Measurements from ENCODE around the gene KCTD14.
"Not testable (repeated sequence)": the region's sequence is repeated elsewhere in the genome, so short reads cannot be mapped to it uniquely, and the experiment has no call there.

Gene KCTD14

DNA sequence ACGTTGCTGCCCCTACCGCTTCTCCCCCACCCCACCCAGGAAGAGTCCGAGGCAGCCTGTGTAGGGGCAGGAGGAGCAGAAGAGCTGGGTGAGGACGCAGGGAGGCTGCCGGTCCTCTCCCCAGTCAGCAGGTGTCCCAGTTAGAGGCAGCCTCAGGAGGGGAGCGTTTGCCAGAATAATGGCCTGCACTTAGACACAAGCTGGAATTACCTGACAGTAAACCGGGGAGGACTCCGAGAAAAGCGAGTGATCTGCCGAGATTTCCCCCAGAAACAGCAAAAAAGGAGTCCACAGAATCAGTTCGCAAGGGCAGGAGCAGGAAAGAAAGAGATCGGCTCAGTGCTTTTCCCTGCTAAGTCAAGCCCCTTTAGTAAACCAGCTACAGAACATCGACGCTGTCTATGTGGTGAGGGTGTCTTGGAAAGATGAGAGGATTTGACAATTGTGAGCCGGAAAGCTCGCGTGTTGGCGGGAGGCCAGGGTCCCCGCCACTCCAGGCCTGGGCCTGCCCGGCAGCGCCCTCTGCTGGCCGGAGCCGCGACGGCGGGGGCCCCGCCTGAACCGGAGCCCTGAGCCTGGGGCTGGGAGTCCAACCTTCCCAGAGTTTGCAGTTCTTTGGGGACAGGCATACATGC, 22.9 kb upstream of the KCTD14 start:
- peak; percentile 77 for DNase-seq

DNA sequence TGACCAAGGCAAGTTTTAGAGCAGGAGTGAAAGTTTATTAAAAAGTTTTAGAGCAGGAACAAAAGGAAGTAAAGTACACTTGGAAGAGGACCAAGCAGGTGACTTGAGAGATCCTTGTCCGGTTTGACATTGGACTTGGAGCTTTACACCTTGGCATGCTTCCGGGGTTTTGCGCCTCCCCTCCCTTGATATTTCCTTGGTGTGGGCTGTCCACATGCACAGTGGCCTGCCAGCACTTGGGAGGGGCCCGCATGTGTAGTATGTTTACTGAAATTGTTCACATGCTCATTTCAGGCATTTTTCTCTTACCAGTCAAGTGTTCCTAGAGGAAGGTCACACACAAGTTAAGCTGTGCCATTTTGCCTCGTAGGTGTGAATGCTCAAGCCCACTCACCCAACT, 21.6 kb upstream of the KCTD14 start:
- DNase-seq, result no peak

DNA sequence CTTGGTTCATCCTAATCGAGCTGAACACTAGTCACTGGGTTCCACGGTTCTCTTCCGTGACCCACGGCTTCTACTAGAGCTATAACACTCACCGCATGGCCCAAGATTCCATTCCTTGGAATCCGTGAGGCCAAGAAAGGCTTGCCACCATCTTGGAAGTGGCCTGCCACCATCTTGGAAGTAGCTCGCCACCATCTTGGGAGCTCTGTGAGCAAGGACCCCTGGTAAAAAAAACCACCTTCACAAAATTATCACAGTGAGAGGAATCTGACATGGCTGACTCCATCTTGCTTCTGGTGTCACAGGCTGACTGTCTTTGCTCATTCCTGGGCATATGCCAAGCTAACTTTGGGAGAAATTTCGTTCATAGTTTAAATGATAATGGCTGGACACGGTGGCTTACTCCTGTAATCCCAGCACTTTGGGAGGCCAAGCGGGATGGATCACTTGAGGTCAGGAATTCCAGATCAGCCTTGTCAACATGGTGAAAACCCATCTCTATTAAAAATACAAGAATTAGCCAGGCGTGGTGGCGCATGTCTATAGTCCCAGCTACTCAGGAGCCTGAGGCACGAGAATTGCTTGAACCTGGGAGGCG, 18.9 kb upstream of the KCTD14 start:
- no peak for DNase-seq

DNA sequence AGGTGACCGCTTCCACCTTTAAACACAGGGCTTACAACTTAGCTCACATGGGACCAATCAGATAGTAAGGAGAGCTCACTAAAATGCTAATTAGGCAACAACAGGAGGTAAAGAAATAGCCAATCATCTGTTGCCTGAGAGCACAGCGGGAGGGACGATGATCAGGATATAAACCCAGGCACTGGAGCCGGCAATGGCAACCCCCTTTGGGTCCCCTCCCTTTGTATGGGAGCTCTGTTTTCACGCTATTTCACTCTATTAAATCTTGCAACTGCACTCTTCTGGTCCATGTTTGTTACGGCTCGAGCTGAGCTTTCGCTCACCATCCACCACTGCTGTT, 18.3 kb upstream of the KCTD14 start:
- not testable (repeated sequence) for DNase-seq

DNA sequence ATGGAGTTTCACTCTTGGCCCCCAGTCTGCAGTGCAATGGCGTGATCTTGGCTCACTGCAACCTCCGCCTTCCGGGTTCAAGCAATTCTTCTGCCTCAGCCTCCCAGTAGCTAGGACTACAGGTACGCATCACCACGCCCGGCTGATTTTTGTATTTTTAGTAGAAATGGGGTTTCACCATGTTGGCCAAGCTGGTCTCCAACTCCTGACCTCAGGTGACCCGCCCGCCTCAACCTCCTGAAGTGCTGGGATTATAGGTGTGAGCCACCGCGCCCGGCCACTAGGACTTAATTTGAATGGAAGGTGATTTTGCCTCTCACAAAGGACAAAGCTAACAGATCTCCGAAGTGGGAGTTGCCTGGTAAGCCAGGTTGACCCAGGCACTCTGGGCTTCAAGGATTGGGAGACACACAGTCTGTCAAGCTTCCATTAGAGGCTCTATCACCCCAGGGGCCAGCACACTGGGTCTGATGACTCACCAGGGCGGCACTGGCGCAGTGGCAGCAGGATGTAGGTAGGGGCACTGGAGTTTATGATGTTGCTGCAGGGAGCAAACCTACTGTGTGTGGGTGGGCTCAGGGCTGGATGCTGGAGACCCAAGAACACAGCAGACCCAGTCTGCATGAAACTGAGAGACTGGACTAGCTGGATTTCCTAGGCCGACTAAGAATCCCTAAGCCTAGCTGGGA, 17.8 kb upstream of the KCTD14 start:
- DNase-seq, result peak; percentile 43

DNA sequence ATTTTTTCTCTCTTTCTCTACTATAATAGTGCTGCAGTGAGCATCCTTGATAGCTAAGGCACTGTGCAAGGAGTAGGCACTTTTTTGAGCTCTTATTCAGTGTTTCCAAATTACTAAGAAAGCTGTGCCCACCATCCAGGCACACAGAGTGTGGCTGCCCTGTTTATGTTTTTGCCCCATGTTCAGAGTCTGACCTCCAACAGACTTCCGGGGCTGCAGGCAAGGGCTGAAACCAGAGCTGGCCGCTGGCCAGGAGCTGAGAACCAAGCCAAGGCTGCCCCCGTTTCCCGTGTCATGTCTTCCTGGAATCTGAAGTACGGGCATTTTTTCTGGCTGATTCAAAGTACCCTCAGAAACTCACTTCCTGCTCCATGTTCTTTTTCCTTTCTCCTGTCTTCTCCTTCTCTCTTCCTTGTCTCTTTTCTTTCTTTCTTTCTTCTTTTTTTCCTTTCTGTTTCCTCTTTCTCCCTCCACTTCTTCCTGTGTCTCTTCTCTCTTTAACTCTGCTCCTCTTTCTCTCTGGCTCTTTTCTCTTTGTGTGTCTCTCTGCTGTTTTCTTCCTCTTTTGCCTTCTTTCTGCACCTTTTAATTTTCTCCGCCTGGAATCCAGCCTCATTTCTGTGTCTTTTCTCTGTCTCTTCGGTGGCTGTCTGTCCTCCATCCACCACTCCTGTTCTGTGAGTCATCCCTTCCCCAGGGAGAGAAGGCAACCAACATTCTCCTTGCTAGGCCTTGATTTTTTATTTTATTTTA, 17.0 kb upstream of the KCTD14 start:
- DNase-seq, result peak; percentile 87

DNA sequence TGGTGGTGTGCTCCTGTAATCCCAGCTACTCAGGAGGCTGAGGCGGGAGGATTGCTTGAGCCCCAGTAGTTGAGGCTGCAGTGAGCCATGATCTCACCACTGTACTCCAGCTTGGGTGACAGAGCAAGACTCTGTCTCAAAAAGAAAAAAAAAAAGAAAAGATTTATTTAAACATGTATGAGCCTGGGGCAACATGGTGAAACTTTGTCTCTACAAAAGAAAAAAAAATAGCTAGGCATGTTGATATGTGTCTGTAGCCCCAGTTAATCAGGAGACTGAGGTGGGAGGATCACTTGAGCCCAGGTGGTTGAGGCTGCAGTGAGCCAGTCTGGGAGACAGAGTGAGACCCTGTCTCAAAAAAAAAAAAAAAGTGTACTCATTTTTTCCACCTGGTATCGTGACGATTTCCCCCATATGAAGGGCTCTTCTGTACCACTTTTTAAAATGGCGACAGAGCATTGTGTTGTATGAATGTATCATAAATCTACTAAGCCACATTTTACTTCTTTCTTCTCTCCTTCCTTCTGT, 16.4 kb upstream of the KCTD14 start:
- no peak for DNase-seq

DNA sequence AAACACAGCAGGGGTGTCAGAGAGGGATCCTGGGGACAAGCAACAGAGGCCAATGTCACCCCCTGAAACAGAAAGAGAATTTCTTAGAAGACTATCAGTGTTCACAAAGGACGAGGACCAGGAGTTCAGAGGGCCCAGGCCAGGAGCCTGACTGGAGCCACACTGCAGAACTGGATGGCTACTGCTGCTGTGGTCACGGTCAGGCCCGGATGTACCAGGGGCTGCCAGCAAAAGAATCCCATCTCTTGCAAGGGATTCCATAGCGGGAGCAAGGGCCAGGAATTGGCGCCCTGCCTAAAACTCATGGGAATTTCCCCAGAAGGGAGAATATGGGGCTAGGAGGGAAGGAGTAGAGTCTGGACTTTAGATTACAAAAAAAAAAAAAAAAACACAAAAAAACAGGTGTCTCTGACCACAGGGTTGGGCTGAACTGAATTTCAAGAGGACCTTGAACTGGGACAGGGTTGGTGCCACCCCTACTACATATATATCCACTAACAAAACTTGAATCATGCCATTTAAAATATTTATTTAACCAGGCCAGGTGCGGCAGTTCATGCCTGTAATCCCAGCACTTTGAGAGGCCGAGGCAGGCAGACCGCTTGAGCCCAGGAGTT, 15.7 kb upstream of the KCTD14 start:
- DNase-seq, result no peak

DNA sequence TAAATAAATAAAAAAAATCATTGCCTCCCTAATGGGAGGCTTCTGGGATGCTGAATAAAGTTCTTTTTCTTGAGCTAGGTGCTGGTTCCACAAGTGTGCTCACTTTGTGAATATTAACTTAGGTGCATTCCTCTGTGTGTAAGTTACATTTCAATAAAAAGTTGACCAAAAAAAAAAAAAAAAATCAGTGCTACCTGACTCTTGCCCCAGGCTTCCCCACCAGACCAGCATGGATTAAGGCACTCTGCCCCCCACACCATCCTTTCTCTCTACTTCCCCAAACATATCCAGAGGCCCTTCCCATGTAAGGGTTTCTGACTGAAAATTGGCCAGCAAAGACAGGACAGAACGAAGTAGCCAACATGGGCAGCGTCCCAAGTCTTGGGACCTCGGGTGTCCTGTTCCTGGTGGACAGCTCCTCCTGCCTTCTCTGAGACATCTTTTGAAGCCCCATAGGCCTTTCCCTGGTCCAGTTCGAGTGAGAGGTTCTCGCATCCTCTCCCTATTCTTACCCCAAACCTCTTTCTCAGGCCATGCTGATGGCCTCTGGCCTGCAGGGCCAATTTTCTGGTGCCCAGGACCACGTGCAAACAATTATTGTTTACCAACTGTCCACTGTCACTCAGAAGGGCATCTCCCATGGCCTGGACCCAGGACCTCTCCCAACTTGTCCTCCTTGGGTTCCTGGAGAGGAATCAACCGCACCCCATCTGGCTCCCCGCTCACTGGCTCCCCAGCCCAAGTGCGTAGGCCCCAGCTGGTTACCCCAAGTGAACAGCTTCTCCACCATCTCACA, 14.9 kb upstream of the KCTD14 start:
- no peak for DNase-seq

DNA sequence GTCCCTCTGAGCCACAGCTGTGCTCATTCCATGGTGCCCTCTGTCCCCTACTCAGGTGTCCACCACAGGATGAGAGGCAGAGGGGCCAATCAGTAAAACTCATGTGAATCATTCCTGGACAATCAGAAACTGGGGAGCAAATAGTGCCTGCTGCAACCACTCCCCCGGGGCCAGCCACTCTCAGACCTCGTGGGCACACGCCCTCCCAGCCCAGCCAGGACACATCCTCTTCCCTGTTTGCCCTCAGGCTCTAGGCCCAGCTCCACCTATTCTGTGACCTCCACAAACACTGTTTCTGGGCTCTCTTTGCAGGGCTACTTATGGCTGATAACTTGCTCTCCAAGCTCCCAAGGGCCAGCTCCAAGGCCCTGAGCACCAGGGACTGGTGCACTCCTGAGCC, 14.0 kb upstream of the KCTD14 start:
- DNase-seq, result no peak

DNA sequence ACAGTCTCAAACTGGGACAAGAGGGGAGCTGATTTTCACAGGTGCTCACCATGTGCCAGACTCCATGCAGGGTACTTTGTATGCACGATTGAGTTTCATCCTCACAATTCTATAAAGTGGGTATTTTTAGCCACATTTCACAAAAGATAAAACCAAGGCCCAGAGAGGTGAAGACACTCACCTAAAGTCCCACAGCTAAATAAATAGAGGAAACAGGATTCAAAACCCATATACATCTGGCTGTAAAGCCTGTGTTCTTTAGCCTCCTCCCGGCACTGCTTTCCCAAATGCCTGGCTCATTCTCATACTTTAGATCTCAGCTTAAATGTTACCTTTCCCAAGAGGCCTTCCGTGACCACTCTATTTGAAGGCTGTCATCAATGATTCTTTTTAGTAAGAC, 13.2 kb upstream of the KCTD14 start:
- no peak for DNase-seq

DNA sequence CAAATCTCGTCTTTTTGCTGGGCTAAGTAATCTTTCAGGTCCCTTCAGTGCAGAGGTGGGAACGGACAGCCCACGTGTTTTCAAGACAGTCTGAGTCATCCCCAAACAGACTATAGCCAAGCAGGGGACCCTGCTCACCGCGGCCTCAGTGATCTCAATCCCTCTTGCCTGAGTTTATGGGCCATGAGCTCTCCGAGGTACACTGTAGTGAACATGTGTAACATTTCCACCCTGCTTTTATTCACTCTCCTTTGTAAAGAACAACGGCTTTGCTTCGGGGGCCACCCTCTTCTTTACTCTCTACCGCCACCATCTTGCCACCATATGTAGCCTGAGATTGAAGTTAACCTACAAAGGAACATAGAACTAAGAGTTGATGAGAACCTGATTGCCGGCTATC, 11.5 kb upstream of the KCTD14 start:
- no peak for DNase-seq

DNA sequence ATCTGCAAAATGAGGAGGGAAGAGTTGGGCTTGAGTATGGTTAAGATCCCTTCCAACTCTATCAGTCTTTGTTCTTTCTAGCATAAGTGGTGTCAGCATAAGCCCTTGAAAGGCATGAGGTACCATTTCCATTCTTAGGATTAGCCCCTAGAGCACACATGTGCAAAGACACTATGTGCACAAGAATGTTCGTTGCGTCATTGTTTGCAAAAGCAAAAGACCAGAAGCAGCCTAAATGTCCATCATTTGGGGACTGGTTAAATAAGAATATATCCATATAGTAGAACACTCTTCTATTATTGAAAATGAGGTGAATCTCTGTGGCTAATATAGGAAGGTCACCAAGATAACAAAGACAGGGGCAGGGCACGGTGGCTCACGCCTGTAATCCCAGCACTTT, 10.0 kb upstream of the KCTD14 start:
- DNase-seq, result no peak

DNA sequence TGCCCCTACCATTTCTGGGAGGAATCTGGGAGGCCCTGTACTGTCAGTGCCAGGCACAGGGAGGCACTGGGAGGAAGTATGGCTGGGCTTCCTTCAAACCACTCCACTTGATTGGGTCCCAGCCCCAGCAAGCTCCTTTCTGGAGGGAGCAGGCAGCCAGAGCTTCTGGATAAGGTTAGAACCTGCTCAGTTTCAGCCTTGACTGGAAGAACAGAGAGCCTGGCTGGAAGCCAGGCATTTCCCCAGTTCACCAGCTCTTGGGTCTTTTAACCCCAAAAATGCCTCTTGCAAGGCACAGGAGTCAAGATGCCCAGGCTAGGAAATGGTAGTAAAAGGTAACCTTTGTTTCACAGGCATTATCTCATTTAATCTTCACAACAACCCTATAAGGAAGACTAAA, 9.0 kb upstream of the KCTD14 start:
- no peak for DNase-seq

DNA sequence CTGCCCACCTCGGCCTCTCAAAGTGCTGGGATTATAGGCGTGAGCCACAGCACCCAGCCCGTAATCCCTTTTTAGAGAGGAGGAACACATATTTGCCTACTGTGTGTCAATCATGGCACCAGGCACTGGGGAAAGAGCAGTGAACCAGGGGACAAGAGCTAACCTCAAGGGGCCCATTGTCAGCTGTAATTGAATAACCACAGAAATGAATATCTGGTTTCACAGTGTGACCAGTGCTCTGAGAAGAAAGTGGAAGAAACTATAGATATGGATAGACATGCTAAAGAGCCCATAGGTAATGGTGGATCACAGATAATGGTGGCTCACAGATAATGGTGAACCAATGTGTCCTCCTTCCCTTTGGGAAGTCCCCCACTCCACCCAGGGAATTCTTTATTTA, 8.6 kb upstream of the KCTD14 start:
- DNase-seq, result peak; percentile 20

DNA sequence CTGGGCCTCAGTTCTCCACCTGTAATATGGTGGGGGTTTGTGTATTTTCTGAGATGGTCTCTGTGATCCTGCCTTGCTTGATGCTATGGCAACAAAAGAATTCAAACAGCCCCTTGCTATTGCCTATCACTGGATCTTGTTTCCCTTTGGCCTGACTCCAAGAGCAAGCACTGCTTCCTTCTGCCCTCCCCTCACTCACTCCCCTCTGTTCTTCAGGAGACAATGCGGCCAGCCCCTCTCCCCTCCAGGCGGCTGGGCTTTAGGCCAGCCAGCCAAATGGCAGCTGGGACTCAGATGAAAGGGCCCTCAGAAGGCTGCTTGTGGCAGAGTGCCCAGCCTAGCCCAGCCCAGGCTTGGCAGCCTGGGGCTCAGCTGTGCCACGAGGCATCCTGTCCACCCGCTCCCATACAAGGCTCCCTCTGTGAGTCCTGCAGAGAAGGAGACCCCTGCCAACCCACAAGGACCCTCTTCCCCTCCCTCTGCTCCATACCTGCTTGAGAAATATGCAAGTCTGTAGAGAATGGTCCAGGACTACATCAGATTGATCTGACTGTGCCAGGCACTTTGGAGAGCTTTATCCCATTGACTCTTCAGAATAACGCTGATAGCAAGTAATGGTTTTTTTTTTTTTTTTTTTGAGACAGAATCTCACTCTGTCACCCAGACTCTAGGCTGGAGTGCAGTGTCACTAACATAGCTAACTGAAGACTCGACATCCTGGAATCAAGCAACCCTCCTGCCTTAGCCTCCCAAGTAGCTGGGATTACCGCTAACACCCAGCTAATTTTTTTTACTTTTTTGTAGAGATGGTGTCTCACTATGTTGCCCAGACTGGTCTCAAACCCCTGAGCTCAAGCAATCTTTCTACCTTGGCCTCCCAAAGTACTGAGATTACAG, 7.6 kb upstream of the KCTD14 start:
- DNase-seq, result peak; percentile 68

DNA sequence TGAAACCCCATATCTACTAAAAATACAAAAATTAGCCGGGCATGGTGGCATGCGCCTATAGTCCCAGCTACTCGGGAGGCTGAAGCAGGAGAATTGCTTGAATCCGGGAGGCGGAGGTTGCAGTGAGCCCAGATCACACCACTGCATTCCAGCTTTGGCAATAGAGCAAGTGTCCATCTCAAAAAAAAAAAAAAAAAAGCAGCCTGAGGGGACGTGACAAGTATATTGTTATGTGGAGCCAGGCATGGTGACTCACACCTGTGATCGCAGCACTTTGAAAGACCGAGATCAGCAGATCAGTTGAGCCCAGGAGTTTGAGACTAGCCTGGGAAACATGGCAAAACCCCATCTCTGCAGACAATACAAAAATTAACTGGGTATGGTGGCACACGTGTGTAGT, 5.3 kb upstream of the KCTD14 start:
- DNase-seq, result not testable (repeated sequence)

DNA sequence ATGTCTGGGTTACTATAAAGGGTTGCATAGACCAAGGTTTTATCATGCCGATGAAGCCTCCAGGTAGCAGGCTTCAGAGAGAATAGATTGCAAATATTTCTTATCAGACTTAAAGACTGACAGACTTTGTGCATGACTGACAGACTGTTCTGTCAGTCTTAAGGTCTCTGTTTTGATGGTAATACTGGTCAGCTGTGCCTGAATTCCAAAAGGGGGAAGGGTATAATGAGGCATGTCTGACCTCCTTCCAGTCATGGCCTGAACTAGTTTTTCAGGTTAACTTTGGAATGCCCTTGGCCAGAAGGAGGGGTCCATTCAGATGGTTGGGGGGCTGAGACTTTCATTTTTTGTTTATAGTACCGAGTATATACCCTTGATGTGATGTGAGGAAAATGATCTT, 4.7 kb upstream of the KCTD14 start:
- no peak for DNase-seq

DNA sequence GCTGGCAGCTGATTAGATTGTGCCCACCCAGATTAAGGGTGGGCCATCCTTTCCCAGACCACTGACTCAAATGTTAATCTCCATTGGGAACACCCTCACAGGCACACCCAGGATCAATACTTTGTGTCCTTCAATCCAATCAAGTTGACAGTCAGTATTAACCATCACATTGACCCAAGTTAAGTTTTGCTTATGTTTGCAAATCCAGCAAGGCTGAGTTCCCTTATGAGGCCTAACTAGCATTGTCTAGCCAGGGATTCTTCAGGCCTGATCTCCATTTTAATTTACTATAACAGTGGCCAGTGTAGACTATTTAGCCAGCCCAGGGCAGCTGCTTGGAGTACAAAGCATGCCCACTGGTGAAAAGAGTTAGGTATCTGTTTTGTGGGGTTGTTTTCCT, 2.3 kb upstream of the KCTD14 start:
- no peak for DNase-seq

DNA sequence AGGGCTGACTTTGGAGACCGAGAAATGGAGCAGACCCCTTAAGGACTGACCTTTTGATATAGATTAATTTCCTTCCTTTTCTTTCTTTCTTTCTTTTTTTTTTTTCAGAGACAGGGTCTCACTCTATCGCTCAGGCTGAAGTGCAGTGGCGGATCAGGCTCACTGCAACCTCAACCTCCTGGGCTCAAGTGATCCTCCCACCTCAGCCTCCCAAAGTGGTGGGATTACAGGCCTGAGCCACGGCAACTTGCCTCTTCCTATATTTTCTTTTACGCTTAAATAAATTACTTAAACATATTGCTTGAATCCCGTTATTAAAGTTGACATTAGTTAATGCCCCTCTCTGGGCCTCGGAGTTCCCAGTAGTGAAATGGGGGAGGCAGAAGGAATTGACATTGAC, 350 bp upstream of the KCTD14 start:
- no peak for DNase-seq

DNA sequence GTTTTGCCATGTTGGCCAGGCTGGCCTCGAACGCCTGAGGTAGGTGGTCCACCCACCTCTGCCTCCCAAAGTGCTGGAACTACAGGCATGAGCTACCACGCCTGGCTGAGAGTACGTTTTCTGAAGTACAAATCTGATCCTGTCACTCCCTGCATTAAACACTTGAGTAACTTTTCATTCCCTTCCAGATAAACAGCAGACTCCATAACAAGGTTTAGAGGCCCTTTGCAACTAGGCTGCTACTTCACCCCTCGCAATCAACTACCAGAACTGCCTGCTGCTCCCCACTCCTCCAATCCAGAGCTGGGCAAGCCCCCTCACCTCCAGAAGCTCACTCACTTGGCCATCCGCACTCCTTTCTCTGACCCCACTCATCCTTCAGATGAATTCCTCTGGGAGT, 1.5 kb downstream of the KCTD14 start:
- DNase-seq, result no peak
